Sigmoid colon (tissue), 7 donors: Measurements from ENCODE around the gene GORASP2. TPM values are rescaled to one million over a fixed set of nuclear protein-coding genes. Genes with fewer than 3 reads are reported as not detected.
"Not testable (repeated sequence)": the region's sequence is repeated elsewhere in the genome, so short reads cannot be mapped to it uniquely, and the experiment has no call there.

Experiments used
- DNase-seq: peaks from one replicate; pipeline ENCODE4 v3.0.0-alpha.2; 2019
- H3K27ac ChIP-seq, 4 donors: fragments of 200-600 bp; sonication (generic); one replicate each; pipeline ENCODE4 v1.5.1; 2016 to 2019; ENCODE audit warnings: mild to moderate bottlenecking in 1 of 4
- H3K27me3 ChIP-seq, 3 donors: fragments of 200-600 bp; sonication (generic); one replicate each; pipeline ENCODE4 v1.5.1; 2019; ENCODE audit warnings: mild to moderate bottlenecking in 1 of 3
- H3K36me3 ChIP-seq, 4 donors: fragments of 200-600 bp; sonication (generic); one replicate each; pipeline ENCODE4 v1.5.1; 2016 to 2019
- H3K4me1 ChIP-seq, 4 donors: fragments of 200-600 bp; sonication (generic); one replicate each; pipeline ENCODE4 v1.5.1; 2017 to 2019
- H3K4me3 ChIP-seq, 4 donors: fragments of 200-600 bp; sonication (generic); one replicate each; pipeline ENCODE4 v1.5.1; 2017 to 2019; ENCODE audit warnings: mild to moderate bottlenecking in 2 of 4, moderate library complexity in 1 of 4
- H3K9me3 ChIP-seq, 4 donors: fragments of 200-600 bp in 3 of 4; sonication (generic) in 3 of 4; one replicate each; pipeline versions ENCODE4 v1.5.1 to v1.6.1; 2013 to 2019
- CTCF ChIP-seq, 4 experiments: fragments of 450-650 bp in 3 of 4; fragments of 200-600 bp in 1 of 4; IDR thresholded peaks; one replicate each; pipeline ENCODE4 v1.5.1; 2016 to 2019; ENCODE audit warnings: antibody characterized with exemption in 4 of 4, mild to moderate bottlenecking in 3 of 4, moderate library complexity in 2 of 4
- EP300 ChIP-seq, 4 donors: sonication (generic); formaldehyde crosslinking; IDR thresholded peaks; one replicate each; pipeline ENCODE4 v1.6.1; 2017; ENCODE audit warnings: antibody characterized with exemption in 4 of 4
- POLR2A ChIP-seq, 2 donors: fragments of 450-650 bp; IDR thresholded peaks; one replicate each; pipeline ENCODE4 v1.6.1; 2016; ENCODE audit warnings: antibody characterized with exemption in 2 of 2, mild to moderate bottlenecking in 2 of 2, moderate library complexity in 2 of 2
- POLR2AphosphoS5 ChIP-seq, 4 donors: sonication (generic); formaldehyde crosslinking; IDR thresholded peaks; one replicate each; pipeline ENCODE4 v1.6.1; 2017; ENCODE audit warnings: antibody characterized with exemption in 4 of 4
- WGBS, 2 donors: extraction: QIAGEN DNeasy Blood & Tissue Kit; methylation state at CpG; one replicate each; pipeline ENCODE4 v1.1.7; 2013; 5-methylcytosine and 5-hydroxymethylcytosine counted together
- intact Hi-C: fragments of 100-400 bp; cut with DNase I; formaldehyde crosslinking; loops from one replicate; pipeline ENCODE4 v1.15.1; 2023
- polyA plus RNA-seq, 3 donors: library from polyadenylated mRNA; stranded (reverse); fragments of 200-250 nt; gene quantifications; one replicate each; pipeline ENCODE4 v1.2.3, GENCODE V29; 2013
- total RNA-seq, 4 donors: library from RNA; depleted of rRNA; stranded (reverse); fragments of >200 nt; gene quantifications; one replicate each; pipeline ENCODE4 v1.1.0, GENCODE V29; 2016
- donor health status: healthy with polysubstance abuse.
- donor health status: Bipolar disorder and iron deficiency.
- donor health status: healthy.

GORASP2 gene
- total and polyA plus RNA-seq, 7 donors, result 32.4 to 53.8 (median 42.3) TPM

GRCh38 chr2:170905864-170906263 is 23.2 kb upstream of the GORASP2 start:
- H3K27ac ChIP-seq, result no peak overlapping the region
- WGBS, 2 donors, result 59 to 61% methylated on average over 5 of the region's 5 CpGs
- no peaks in the 10 kb centered on the region for H3K4me1 ChIP-seq
- no peak for TF ChIP-seq CTCF (IDR thresholded peaks at IDR 0.05)
- peaks cover 0 to 13% (median 6%) of the 10 kb centered on the region in 4 donors for H3K9me3 ChIP-seq
- no peak for DNase-seq
- H3K4me3 ChIP-seq, result no peak overlapping the region
- intact Hi-C loops, result no loop called here
- H3K27me3 ChIP-seq, result no peaks in the 10 kb centered on the region
- no peaks in the 10 kb centered on the region for H3K36me3 ChIP-seq

GRCh38 chr2:170911314-170911889 is 17.7 kb upstream of the GORASP2 start:
- TF ChIP-seq CTCF (IDR thresholded peaks at IDR 0.05) (no peak), POLR2A (IDR thresholded peaks at IDR 0.05) (no peak), EP300 (IDR thresholded peaks at IDR 0.05) (no peak), POLR2AphosphoS5 (IDR thresholded peaks at IDR 0.05) (no peak)
- no peaks in the 10 kb centered on the region for H3K27me3 ChIP-seq

GRCh38 chr2:170914994-170915666 is 13.9 kb upstream of the GORASP2 start:
- H3K36me3 ChIP-seq, H3K27me3 ChIP-seq, H3K27ac ChIP-seq, H3K4me3 ChIP-seq, intact Hi-C loops, DNase-seq, H3K4me1 ChIP-seq: not testable (repeated sequence)
- WGBS, 2 donors, result 95 to 96% methylated on average over 17 of the region's 17 CpGs
- H3K9me3 ChIP-seq, result peaks cover 0 to 30% (median 18%) of the 10 kb centered on the region in 4 donors

More at GRCh38 chr2:170911314-170911889, 17.7 kb upstream of the GORASP2 start:
- no peaks in the 10 kb centered on the region for H3K36me3 ChIP-seq
- no peak overlapping the region for H3K4me3 ChIP-seq
- no peak for DNase-seq
- WGBS, 2 donors, result 83 to 90% methylated on average over 5 of the region's 5 CpGs
- H3K27ac ChIP-seq, result no peak overlapping the region
- intact Hi-C loops, result no loop called here
- peaks cover 0 to 33% (median 16%) of the 10 kb centered on the region in 4 donors for H3K9me3 ChIP-seq
- no peaks in the 10 kb centered on the region for H3K4me1 ChIP-seq

- H3K4me3 ChIP-seq, result no peak overlapping the region
- H3K36me3 ChIP-seq, result no peaks in the 10 kb centered on the region
- intact Hi-C loops, result no loop called here
- DNase-seq, result no peak
- H3K27me3 ChIP-seq, result no peaks in the 10 kb centered on the region
- WGBS, 2 donors, result 94 to 96% methylated on average over 11 of the region's 11 CpGs
- H3K27ac ChIP-seq, result no peak overlapping the region
- TF ChIP-seq EP300 (IDR thresholded peaks at IDR 0.05) (no peak), POLR2AphosphoS5 (IDR thresholded peaks at IDR 0.05) (no peak), CTCF (IDR thresholded peaks at IDR 0.05) (no peak)
- peaks cover 0 to 22% (median 4%) of the 10 kb centered on the region in 4 donors for H3K9me3 ChIP-seq
- H3K4me1 ChIP-seq, result no peaks in the 10 kb centered on the region
These were observed 11.7 kb upstream of the GORASP2 start for GRCh38 chr2:170917219-170917913.

- WGBS, 2 donors, result 96% methylated on average over 5 of the region's 5 CpGs
- TF ChIP-seq CTCF (IDR thresholded peaks at IDR 0.05) (no peak), POLR2AphosphoS5 (IDR thresholded peaks at IDR 0.05) (no peak), EP300 (IDR thresholded peaks at IDR 0.05) (no peak), POLR2A (IDR thresholded peaks at IDR 0.05) (no peak)
- H3K27me3 ChIP-seq, result no peaks in the 10 kb centered on the region
These were observed 11.1 kb upstream of the GORASP2 start for GRCh38 chr2:170917957-170918356.

GRCh38 chr2:170921873-170922272 is 7.2 kb upstream of the GORASP2 start:
- not testable (repeated sequence) for H3K4me3 ChIP-seq, DNase-seq, H3K27me3 ChIP-seq, H3K36me3 ChIP-seq, H3K27ac ChIP-seq, H3K9me3 ChIP-seq, H3K4me1 ChIP-seq
- 91 to 92% methylated on average over 2 of the region's 2 CpGs for WGBS, 2 donors
- intact Hi-C loops, result loop anchor here (10.0 kb wide), 1 partner anchor 763 kb away; the partner anchor contains the start of gene DYNC1I2

More at GRCh38 chr2:170917957-170918356, 11.1 kb upstream of the GORASP2 start:
- Histone ChIP-seq H3K27ac (no peak overlapping the region), H3K4me1 (no peaks in the 10 kb centered on the region), H3K4me3 (no peak overlapping the region), H3K36me3 (no peaks in the 10 kb centered on the region), H3K9me3 (peaks cover 0 to 19% (median 2%) of the 10 kb centered on the region in 4 donors)
- intact Hi-C loops, result no loop called here
- DNase-seq, result no peak
